Endothelial cell of umbilical vein (primary cell): ENCODE data around the gene TPK1. TPM values are rescaled to one million over a fixed set of nuclear protein-coding genes. Genes with fewer than 3 reads are reported as not detected.

ENCODE experiments used
- BruUV-seq: library from RNA; stranded (reverse); fragments of 400-500 nt; replicated peaks from 2 replicates; lab custom pipeline; 2021; lab: Mats Ljungman, UMichigan
- CTCF ChIA-PET: fragments of 300-600, 350-600 bp; sonication (Branson Sonifier 250); formaldehyde crosslinking; loops from one replicate; lab custom pipeline; 2021; ENCODE audit warnings: antibody characterized with exemption, inconsistent platforms; lab: Charles Lee
- POLR2A ChIA-PET: fragments of 300-600, 350-600 bp; sonication (Branson Sonifier 250); formaldehyde crosslinking; loops from one replicate; lab custom pipeline; 2021; ENCODE audit warnings: antibody characterized with exemption, inconsistent platforms; lab: Charles Lee
- DNase-seq: peaks from one replicate; pipeline ENCODE4 v3.0.0-alpha.2; 2011; ENCODE audit warnings: low read depth, low spot score
- FAIRE-seq: peaks from 2 replicates; lab custom pipeline; 2011; peaks lifted over from hg19 to GRCh38; lab: Jason Lieb, UNC
- H2AFZ ChIP-seq: 2 replicates; pipeline ENCODE4 v1.6.0; 2012; ENCODE audit warnings: low read depth, low read length, control low read depth, inconsistent platforms
- H3K27ac ChIP-seq: 2 replicates; pipeline ENCODE4 v1.5.1; 2011; ENCODE audit warnings: low read depth, mild to moderate bottlenecking, control low read depth, low read length, moderate library complexity; ENCODE audit not compliant: insufficient read depth
- H3K27me3 ChIP-seq, 2 experiments: 2 replicates each; pipeline versions ENCODE4 v1.6.0 to v1.6.1; 2011; ENCODE audit warnings: low read length in 2 of 2, mixed read lengths in 1 of 2; ENCODE audit not compliant: control insufficient read depth in 2 of 2, insufficient read depth in 2 of 2
- H3K36me3 ChIP-seq, 2 experiments: 2 replicates in 1 of 2; 3 replicates in 1 of 2; pipeline ENCODE4 v1.5.1; 2011; ENCODE audit warnings: low read length in 2 of 2, mild to moderate bottlenecking in 1 of 2, moderate library complexity in 1 of 2; ENCODE audit not compliant: control insufficient read depth in 2 of 2, insufficient read depth in 2 of 2; ENCODE audit errors: extremely low read depth in 1 of 2
- H3K4me1 ChIP-seq: 3 replicates; pipeline ENCODE4 v1.5.1; 2011; ENCODE audit warnings: mild to moderate bottlenecking, low read length; ENCODE audit not compliant: control insufficient read depth, insufficient read depth; ENCODE audit errors: extremely low read depth
- H3K4me2 ChIP-seq: 2 replicates; pipeline ENCODE4 v1.6.1; 2011; ENCODE audit warnings: low read length, control low read depth, mixed read lengths; ENCODE audit not compliant: insufficient read depth
- H3K4me3 ChIP-seq, 3 experiments: fragments of 200-600 bp in 1 of 3; sonication (generic), shearing (Covaris generic) in 1 of 3; replicated peaks in 1 of 3; 2 replicates each; pipeline ENCODE4 v1.5.1; 2011 to 2016; ENCODE audit warnings: control low read depth in 3 of 3, low read length in 3 of 3, mild to moderate bottlenecking in 2 of 3, inconsistent platforms in 1 of 3, low read depth in 1 of 3, moderate library complexity in 1 of 3; ENCODE audit not compliant: insufficient read depth in 1 of 3
- H3K79me2 ChIP-seq: 2 replicates; pipeline ENCODE4 v1.6.0; 2012; ENCODE audit warnings: low read length, inconsistent platforms; ENCODE audit not compliant: control insufficient read depth, insufficient read depth
- H3K9ac ChIP-seq: replicated peaks from 2 replicates; pipeline ENCODE3; 2011; ENCODE audit warnings: low read length, control low read depth; ENCODE audit not compliant: insufficient read depth; ENCODE audit errors: extremely low read depth
- H3K9me1 ChIP-seq: replicated peaks from 3 replicates; pipeline ENCODE4 v1.6.0; 2011; ENCODE audit warnings: mild to moderate bottlenecking, low read length; ENCODE audit not compliant: control insufficient read depth, insufficient read depth; ENCODE audit errors: extremely low read depth
- H3K9me3 ChIP-seq: replicated peaks from 2 replicates; pipeline ENCODE4 v1.5.1; 2012; ENCODE audit warnings: low read length, inconsistent platforms; ENCODE audit not compliant: control insufficient read depth, insufficient read depth
- H4K20me1 ChIP-seq: replicated peaks from 2 replicates; pipeline ENCODE3; 2011; ENCODE audit warnings: mild to moderate bottlenecking, low read length; ENCODE audit not compliant: control insufficient read depth, insufficient read depth; ENCODE audit errors: extremely low read depth
- CTCF ChIP-seq, 2 donors: IDR thresholded peaks; 1 replicate in 1 of 2; 2 replicates in 1 of 2; pipeline ENCODE4 v1.5.1; 2011; ENCODE audit warnings: low read length in 2 of 2, mild to moderate bottlenecking in 2 of 2, moderate library complexity in 2 of 2, control low read depth in 1 of 2, inconsistent platforms in 1 of 2, low read depth in 1 of 2; ENCODE audit not compliant: insufficient read depth in 1 of 2; ENCODE audit errors: extremely low read depth in 1 of 2
- EZH2 ChIP-seq: IDR thresholded peaks from 2 replicates; pipeline ENCODE4 v1.6.1; 2012; ENCODE audit warnings: borderline replicate concordance, low read depth, mild to moderate bottlenecking, moderate library complexity, low read length, inconsistent platforms; ENCODE audit not compliant: severe bottlenecking
- FOS ChIP-seq: IDR thresholded peaks from 2 replicates; pipeline ENCODE4 v1.6.1; 2011; ENCODE audit warnings: mild to moderate bottlenecking, low read length, moderate library complexity, borderline replicate concordance; ENCODE audit not compliant: insufficient read depth
- GATA2 ChIP-seq: IDR thresholded peaks from 2 replicates; pipeline ENCODE4 v1.7.0; 2011; ENCODE audit warnings: low read depth, mild to moderate bottlenecking, moderate library complexity, mixed read lengths, low read length; ENCODE audit not compliant: insufficient read length, insufficient read depth
- JUN ChIP-seq: IDR thresholded peaks from 2 replicates; pipeline ENCODE4 v1.6.1; 2011; ENCODE audit warnings: borderline replicate concordance, low read depth; ENCODE audit not compliant: insufficient read length, insufficient read depth
- MAX ChIP-seq: IDR thresholded peaks from 2 replicates; pipeline ENCODE4 v1.6.1; 2011; ENCODE audit not compliant: insufficient read depth, insufficient read length
- MYC ChIP-seq: IDR thresholded peaks from one replicate; pipeline ENCODE4 v1.6.1; 2011; ENCODE audit warnings: mild to moderate bottlenecking, low read depth, low read length
- POLR2A ChIP-seq: IDR thresholded peaks from 2 replicates; pipeline ENCODE4 v1.6.1; 2012; ENCODE audit warnings: low read depth, mild to moderate bottlenecking, control low read depth, low read length
- POLR2AphosphoS5 ChIP-seq: IDR thresholded peaks from 2 replicates; pipeline ENCODE4 v1.6.1; 2012; ENCODE audit warnings: low read depth, mild to moderate bottlenecking, control low read depth, low read length, moderate library complexity; ENCODE audit not compliant: insufficient read depth
- dilution Hi-C: fragments of 300-500 bp; cut with MboI; formaldehyde crosslinking; loops from one replicate; pipeline ENCODE4 v1.15.0; 2019; ENCODE audit warnings: low sequenced_read_pairs; ENCODE audit not compliant: extremely low pct_ligation_motif_present
- intact Hi-C: fragments of 100-400 bp; cut with micrococcal nuclease; formaldehyde crosslinking; loops from one replicate; pipeline ENCODE4 v1.10.0; 2022
- polyA plus RNA-seq, 4 experiments: library from polyadenylated mRNA; depleted of rRNA in 3 of 4; stranded (reverse) in 3 of 4; unstranded in 1 of 4; fragments of >200 nt; gene quantifications; 2 replicates each; pipeline versions ENCODE4 v1.2.1 to v1.2.3, GENCODE V29; 2011 to 2012; ENCODE audit warnings: missing spikeins in 1 of 4
- total RNA-seq: library from RNA; stranded (reverse); gene quantifications from 2 replicates; pipeline ENCODE4 v1.2.3, GENCODE V29; 2021

TPK1 gene
- total and polyA plus RNA-seq, 2 donors (not counting 3 experiments of a cell fraction or from before 2014, with no cell fraction given), result 7.5 to 9.3 TPM

GRCh38 chr7:144534196-144534595 lies 301.7 kb downstream of the TPK1 start:
- no peaks in the 10 kb centered on the region for H3K9me1 ChIP-seq
- H3K4me1 ChIP-seq, result peaks cover 8% of the 10 kb centered on the region
- peak overlapping the region; percentile 37 for H3K27ac ChIP-seq
- H3K27me3 ChIP-seq, result no peaks in the 10 kb centered on the region
- POLR2A ChIA-PET, result no interaction called here
- CTCF ChIA-PET, result interaction anchor here (0.8 to 1.2 kb wide), 3 partner anchors 12 to 303 kb away, joined by 3 to 4 read pairs (median 3); no protein-coding TSS in a partner anchor
- BruUV-seq, result no TSS peak
- H3K36me3 ChIP-seq, result no peaks in the 10 kb centered on the region
- H3K4me3 ChIP-seq, result no peak overlapping the region
- dilution Hi-C loops (no loop called here), intact Hi-C loops (no loop called here)
- TF ChIP-seq POLR2AphosphoS5, result no peak
- TF ChIP-seq POLR2A, result no peak
- no peak for TF ChIP-seq FOS
- no peak for TF ChIP-seq JUN
- TF ChIP-seq MAX, result no peak
- TF ChIP-seq MYC, result no peak
- no peak for TF ChIP-seq EZH2
- no peak for TF ChIP-seq CTCF (IDR thresholded peaks at IDR 0.05; ENCODE audit: extremely low read depth in 1 of 2, insufficient read depth in 1 of 2, low read depth in 1 of 2, low read length in 2 of 2)
- no peak for TF ChIP-seq GATA2
- no peak overlapping the region for H3K9ac ChIP-seq
- H3K9me3 ChIP-seq, result no peaks in the 10 kb centered on the region
- H2AFZ ChIP-seq, result peak overlapping the region; percentile 20
- no peaks in the 10 kb centered on the region for H3K79me2 ChIP-seq
- DNase-seq (peak; percentile 77), FAIRE-seq (no peak)
- H4K20me1 ChIP-seq, result no peaks in the 10 kb centered on the region
- peak overlapping the region; percentile 70 for H3K4me2 ChIP-seq
